Stimulated activated CD4-positive, alpha-beta T cell treated with anti-CD3 and anti-CD28 coated beads, Interleukin-4, amount 100 ng/mL, for 48 hours (primary cell): ENCODE results near the gene CHST10.
"Not testable (repeated sequence)": the region's sequence is repeated elsewhere in the genome, so short reads cannot be mapped to it uniquely, and the experiment has no call there.

Source experiments
- DNase-seq, 2 donors: peaks; one replicate each; pipeline ENCODE4 v3.0.0-alpha.2; 2020; ENCODE audit warnings: low read depth in 2 of 2

CHST10 gene, protein sequence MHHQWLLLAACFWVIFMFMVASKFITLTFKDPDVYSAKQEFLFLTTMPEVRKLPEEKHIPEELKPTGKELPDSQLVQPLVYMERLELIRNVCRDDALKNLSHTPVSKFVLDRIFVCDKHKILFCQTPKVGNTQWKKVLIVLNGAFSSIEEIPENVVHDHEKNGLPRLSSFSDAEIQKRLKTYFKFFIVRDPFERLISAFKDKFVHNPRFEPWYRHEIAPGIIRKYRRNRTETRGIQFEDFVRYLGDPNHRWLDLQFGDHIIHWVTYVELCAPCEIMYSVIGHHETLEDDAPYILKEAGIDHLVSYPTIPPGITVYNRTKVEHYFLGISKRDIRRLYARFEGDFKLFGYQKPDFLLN

DNA sequence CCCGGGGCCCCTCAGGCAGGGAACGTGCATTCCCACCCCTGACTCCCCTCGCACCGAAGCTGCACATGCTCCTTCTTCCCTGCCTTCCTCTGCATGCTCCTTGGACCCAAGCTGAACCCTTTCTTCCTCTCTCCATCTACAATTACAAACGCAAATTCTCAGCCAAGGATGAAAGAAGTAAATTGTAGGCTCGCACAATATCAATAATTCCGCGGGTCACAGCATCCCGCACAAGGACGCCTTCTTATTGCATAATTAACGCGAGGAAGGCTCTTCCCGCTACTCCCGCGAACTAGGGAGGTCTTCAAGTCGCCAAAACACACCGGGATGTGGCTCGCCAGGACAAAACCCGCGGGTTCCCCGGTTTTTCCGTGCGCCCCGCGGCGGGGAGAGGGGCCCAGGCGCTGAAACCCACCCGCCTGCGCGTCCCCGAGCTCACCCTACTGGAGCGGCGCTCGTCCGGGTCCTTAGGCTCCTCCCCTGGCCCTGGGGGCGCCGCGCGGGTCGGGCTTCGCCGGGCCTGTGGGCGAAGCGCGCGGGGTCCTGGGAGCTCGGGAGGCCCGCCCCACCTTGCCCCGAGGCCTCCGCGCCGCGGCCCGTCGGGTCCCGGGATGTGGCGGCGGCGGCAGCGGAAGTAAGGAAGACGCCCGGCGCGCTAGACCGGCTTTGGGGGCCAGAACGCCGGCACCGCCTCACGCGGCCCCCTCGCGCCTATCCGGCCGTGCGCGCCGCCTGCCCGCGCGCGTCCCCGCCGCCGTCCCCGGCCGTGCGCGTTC, at the start of gene CHST10:
Gene CHST10, minus strand, starts transcription at position 734 of the 776 bp plus-strand sequence. CDS start 10,993 bp downstream, outside the sequence.
- DNase-seq, result peak; percentile 42 to 56

DNA sequence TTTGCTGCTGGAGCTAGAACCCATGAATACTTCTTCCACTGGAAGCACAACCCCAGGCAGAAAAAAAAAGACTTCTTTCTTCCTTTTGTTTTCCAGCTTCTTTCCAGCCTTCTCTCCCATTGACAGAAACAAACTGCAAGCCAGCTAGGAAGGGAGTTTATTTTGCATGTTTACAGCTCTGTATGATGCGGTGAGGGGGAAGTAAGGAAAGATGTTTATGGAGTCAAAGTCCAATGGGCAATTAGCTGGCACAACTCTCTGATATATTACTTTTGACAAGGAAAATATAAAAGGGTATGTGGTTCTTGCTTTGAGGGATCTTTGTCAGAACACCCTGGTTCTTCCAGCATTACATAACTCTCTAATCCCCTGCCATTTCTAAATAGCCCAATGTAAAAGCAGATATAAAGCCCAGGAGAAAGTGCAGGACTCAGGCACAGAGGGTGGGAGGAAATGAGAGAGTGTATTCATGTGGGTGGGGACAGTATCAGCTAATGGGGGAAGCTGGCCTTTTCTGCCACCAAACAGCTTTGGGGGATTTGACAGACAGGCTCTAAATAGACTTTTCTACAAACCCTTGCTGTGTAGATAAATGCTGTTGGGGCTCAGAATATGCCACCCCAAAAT, 43.5 kb upstream of the CHST10 start:
- no peak for DNase-seq

DNA sequence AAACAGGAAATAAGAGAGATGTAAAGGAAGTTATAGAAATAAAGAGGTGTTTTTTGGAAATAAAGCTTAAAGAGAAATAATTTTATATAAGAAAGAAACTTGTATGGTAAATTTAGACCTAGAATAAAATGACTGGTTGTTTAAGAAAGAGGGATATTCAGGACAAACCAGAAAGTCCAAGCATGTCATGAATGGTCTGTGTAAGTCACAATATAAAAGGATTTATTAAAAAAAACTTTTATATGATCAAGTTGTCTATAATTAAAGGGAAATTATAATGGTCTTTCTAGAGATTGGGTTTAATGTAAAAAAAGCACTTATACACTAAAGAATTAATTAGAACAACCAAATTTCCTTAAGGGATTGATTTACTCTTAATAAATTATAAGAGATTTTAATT, 38.9 kb upstream of the CHST10 start:
- not testable (repeated sequence) for DNase-seq

DNA sequence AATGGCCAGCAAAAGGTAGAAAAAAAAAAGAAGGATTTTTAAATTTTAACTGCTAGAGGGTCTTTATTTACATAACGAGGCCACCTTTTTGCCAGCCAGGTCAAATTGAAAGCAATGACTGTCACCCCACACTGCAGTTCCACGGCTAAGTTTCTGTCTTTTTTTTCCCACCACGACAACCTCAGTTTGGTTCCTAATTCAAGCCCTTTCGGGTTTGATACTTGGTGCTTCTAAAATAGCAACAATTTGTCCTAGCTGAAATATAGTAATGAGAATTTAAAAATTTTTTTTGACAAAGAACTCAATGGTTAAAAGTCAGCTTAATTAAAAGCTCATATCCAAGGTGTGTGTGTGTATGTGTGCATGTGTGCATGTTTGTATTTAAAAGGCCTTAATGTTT, 36.4 kb upstream of the CHST10 start:
- no peak for DNase-seq

DNA sequence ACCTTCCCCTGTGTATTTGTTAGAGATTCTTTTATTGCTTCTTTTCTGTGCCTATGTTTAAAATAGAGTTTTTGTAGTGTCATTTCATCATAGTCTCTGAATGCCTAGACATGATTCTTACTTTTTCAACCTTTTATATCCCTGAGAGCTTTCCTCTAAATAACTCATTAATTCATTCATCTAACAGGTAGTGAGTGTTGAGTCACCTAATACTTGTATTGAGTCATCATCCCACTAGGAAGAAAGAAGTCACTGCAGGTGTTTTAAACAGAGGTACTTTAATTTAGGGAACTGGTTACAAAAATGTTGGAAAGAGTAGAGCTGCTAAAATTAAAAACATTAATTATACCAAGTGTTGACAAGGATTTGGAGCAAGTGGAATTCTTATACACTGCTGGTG, 34.3 kb upstream of the CHST10 start:
- DNase-seq, result no peak

DNA sequence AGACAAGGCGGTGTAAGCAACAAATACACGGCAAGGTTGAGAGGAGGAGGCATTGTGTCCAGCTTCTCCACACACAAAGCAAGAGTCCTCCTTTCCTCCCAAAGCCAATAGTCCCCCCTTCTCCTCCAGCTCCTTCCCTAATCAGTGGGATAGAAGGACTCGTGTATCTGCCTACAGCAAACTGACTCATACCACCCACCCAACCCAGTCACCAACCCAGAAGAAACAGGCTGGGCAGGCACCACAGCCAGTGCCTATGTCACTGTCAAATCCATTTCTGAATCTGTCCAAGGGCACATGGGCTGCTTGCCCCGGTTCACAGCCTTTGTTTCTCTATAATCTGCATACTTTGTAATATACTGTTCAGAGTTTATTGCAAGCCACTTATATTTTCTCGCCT, 33.6 kb upstream of the CHST10 start:
- DNase-seq, result no peak

DNA sequence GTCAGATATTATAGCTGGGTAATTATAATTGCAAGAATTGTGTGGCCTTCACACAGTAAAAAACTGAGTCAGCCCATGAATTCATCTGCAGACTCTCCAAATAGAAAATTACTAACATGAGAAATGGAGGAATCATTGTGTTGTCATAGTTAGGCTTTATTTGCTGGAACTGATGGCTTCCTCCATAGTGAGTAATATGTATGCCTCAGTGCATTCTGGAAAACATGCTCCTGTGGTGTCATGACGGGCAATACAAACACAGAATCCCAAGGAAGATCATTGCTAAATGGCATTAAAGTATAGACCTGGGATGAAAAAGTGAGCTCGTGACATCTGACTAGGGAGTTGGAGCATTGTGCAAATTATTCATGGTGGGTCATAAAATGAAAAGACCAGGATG, 29.2 kb upstream of the CHST10 start:
- DNase-seq, result no peak

DNA sequence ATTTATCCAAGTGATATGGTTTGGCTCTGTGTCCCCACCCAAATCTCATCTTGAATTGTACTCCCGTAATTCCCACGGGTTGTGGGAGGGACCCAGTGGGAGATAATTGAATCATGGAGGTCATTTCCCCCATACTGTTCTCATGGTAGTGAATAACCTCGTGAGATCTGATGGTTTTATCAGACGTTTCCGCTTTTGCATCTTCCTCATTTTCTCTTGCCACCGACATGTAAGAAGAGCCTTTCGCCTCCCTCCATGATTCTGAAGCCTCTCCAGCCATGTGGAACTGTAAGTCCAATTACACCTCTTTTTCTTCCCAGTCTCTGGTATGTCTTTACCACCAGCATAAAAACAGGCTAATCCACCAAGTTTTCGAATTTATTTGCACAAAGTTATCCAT, 20.3 kb upstream of the CHST10 start:
- no peak for DNase-seq

DNA sequence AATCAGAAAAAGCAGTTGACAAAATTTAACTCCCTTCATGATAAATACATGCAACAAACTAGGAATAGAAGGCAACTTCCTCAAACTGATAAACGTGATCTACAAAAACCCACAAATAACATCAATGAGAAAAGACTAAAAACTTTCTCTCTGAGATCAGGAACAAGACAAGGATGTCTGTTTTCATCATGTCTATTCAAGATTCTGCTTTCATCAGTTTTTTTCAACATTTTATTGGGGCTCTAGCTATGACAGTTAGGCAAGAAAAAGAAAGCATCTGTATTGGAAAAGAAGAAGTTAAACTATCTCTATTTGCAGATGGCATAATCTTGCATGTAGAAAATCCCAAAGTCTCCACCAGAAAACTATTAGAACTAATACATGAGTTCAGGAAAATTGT, 12.3 kb upstream of the CHST10 start:
- DNase-seq, result no peak

DNA sequence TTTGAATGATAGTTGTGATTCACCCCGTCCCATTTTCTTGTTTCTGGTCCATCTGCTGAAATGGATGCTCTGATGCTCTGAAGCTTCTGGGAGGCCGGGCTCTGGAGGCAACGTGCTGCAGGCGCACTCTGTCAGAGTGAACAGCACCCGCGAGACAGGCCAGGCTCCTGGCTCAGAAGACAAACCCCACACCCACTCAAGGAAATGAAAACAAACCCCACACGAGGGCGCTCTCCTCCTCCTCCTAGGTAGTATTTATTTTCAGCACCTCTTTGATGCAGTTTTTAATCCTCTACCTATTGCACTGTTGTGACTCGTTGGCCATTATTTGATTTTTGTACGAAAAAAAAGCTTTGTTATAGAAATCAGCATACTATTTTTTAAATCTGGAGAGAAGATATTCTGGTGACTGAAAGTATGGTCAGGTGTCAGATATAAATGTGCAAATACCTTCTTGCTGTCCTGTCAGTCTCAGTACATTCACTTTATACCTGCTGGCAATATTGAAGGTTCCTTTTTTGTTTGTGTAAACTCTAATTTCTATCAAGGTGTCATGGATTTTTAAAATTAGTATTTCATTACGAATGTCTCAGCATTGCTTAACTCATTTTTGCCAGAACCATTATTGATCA, 10.3 kb upstream of the CHST10 start:
- peak; percentile 52 to 69 for DNase-seq

DNA sequence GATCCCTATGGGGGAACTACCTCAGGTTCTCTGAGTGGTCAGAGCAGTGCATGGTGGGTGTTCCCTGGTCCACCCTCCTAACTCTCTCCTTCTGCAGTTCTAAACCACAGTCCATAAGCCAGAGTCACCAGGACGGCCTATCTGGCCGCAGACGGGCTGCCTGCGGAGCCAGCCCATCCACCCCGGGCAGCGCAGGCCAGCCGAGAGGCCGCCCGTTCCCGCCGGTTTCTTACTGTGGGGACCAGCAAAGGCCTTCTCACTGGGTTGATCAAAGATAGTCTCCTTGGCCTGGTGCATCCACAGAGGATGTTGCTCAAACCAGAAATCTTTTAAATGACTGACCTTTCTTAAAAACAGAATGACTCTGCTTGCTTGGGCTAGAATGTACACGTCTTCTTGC, 9.6 kb upstream of the CHST10 start:
- no peak for DNase-seq

DNA sequence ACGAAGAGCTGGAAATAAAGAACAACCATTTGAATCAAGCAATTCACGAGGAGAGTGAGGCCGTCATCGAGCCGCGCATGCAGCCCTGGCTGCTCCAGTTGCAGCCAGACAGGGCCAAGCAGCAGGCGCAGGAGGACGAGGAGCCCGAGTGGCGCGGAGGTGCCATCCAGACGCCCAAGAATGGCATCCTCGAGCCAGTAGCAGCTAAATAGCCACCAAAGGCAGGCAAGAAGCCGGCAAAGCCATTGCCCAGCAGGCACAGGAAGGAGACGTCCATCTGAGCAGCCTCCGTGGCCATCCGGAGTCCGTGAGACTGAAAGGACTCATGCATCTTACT, 8.9 kb upstream of the CHST10 start:
- DNase-seq, result no peak

DNA sequence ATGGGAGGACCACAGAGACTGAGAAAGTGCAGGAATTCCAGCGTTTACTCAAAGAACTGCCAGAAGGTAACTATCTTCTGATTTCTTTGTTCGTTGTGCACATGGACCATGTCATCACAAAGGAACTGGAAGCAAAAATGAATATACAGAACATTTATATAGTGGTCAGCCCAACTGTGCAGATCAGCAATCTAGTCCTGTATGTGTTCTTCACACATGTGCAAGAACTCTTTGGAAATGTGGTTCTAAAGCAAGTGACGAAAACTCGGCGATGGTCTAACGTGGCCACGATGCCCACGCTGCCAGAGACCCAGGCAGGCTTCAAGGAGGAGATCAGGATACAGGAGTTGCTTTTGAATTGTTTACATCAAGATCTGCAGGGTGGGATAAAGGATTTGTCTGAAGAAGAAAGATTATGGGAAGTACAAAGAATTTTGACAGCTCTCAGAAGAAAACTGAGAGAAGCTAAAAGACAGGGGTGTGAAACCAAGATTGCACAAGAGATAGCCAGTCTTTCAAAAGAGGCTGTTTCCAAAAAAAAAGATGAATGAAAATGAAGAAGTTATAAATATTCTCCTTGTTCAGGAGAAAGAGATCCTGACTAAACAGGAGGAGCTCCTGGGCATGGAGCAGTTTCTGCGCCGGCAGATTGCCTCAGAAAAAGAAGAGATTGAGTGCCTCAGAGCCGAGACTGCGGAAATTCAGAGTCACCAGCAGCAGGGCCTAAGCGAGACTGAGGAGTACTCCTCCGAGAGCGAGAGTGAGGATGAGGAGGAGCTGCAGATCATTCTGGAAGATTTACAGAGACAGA, 8.3 kb upstream of the CHST10 start:
- no peak for DNase-seq

DNA sequence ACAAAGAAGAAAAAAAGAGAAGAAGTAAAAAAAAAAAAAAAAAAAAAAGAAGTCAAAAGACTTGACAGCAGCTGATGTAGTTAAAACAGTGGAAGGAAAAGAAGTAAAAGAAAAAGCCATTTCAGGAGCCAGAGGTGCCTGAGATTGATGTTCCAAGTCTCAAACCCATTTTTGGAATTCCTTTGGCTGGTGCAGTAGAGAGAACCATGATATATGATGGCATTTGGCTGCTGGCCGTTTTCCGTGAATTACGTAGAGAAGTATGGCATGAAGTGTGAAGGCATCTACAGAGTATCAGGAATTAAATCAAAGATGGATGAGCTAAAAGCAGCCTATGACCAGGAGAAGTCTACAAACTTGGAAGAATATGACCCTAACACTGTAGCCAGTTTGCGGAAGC, 7.6 kb upstream of the CHST10 start:
- no peak for DNase-seq

DNA sequence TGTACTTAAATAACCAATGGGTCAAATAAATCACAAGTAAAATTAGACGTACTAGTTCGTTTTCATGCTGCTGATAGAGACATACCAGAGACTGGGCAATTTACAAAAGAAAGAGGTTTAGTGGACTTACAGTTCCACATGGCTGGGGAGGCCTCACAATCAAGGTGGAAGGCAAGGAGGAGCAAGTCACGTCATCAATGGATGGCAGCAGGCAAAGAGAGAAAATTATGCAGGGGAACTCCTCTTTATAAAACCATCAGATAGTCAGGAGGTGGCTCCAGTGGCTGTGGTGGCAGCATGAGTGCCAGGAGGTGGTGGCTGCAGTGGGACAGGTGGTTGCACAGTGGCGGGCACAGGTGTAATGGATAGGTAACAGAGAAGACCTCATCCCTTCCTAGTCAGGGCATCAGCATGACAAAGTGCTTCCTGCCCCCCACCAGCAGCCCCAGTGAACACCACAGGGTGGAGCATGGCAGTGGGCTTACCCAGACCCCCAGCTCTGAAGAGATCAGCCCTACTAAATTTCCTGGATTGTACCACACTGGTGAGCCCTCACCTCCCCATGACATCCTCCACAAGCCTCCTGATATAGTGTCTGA, 6.9 kb upstream of the CHST10 start:
- DNase-seq, result no peak

DNA sequence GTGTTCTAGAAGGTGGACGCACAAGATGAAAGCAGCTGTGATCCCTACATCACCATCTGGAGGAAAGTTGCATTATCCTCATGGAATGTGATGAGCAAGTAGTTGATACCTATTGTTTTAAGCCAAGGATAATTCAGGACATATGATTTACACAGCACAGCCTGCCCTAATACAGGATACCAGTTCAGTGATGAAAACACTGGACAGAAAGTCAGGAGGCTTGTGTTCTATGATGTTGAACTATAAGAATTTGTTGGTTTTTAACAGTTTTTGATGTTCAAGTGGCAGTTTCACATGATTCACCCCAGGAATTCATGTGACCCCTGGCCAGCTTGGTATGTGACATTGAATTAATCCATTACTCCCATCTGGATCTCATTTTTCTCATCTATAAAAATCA, 6.2 kb upstream of the CHST10 start:
- DNase-seq, result no peak

DNA sequence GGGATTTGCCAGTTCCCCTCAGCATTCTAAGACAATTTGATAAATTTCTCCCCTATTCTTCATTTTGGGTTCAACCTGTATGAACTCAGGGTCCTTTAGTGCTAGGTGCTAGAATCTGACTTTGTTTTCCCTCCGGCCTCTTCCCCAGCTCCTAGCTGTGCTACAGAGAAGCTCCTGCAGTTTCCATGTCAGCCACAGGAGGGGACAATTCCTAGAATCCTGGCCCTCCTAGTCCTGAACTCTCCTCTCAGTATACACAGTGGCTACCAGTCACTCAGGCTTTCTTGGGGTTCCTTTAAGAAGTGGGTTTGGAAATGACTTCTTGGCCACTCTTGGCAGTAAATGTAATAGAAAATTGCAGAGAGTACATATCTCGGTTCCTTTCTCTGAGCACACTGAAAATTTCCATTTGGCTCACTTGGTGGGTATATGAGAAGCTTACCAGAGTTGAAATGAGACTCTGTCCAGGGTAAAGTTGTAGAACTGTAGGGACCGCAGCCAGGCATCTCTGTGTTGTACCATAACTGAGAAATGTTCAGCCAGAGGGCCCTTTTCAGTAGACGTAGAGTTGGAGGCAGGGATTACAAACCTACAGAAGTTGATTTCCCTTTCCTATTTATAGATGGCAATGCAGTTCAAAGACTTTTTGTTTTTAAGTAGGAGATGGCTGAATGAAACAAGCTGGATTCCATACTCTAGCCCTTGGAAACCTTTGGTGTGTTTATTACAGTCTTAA, 5.0 kb upstream of the CHST10 start:
- no peak for DNase-seq

DNA sequence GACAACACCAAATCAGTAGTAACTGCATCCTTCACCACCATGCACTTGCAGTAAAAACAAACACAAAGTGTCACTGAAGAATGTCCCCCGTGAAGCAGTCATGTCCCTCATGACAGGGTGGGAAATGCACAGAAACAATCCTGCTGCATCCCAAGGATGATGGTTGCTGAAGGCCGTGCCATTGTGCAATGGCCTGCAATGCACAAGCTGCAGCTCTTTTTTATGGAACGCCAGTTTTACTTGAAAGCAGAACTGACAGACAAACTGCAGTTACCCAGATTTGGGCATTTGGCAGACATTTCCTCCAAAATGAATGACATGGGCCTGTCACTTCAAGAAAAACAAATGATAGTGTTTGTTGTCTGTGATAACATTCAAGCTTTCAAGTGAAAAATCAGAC, 2.4 kb upstream of the CHST10 start:
- no peak for DNase-seq

DNA sequence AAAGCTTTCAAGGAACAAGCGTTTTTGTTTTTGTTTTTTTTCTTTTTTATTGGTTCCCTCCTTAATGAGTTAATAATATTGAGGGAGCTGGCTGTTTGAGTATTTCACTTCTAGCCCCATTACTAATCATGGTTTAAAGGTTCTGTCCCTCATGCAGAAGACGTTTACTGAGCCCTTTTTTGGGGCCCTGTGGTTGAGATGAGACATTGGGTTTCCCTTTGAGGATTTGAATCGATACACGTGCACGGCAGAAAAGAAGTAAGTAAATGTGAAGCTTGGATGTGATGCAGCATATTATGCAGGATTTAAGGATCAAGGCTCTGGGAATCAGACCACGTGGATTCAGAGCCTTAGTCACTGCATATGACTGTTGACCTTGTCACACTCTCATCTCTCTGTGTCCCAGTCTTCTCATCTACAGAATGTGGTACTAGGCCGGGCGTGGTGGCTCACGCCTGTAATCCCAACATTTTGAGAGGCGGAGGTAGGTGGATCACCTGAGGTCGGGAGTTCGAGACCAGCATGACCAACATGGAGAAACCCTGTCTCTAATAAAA, 1.0 kb upstream of the CHST10 start:
- no peak for DNase-seq

DNA sequence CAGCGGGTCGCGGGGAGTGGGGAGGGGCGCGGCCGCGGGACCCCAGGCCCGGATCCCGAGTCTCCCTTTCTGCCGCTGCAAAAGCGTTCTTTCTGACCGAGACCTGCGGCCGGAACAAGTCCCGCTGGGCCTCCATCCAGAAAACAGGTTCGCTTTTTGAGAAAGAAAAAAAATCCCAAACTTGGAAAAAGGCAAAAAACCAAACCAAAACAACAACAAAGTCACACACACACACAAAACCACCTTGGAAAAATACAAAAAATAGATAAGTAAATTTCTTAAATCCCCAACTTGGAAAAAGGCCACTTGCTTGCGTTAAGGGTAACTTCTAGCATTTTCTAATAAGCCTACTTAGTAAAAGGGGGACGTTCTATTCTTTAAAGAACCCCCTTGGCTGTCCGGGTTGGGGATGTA, 250 bp upstream of the CHST10 start:
- DNase-seq, result no peak
